ENCODE data around the gene ARID5A.

- TF ChIP-seq CTCF (conservative IDR thresholded peaks at IDR 0.05; ENCODE audit: low read length) (no peak), EZH2phosphoT487 (IDR thresholded peaks at IDR 0.05; ENCODE audit: borderline replicate concordance) (no peak)
Observed at GRCh38 chr2:96553176-96553956, 16.8 kb downstream of the ARID5A start.
